NCI-H774 (cell line): ENCODE results near the gene SDHAF1.
"Not testable (repeated sequence)": the region's sequence is repeated elsewhere in the genome, so short reads cannot be mapped to it uniquely, and the experiment has no call there.

ENCODE experiments used
- DNase-seq: peaks from one replicate; lab custom pipeline; 2025; lab: John Stamatoyannopoulos, UW

Gene SDHAF1

GRCh38 chr19:36019061-36019670 lies 24.2 kb downstream of the SDHAF1 start:
- DNase-seq, result no peak

GRCh38 chr19:36023432-36023831 lies 28.4 kb downstream of the SDHAF1 start:
- DNase-seq, result no peak

GRCh38 chr19:36025541-36025940 lies 30.6 kb downstream of the SDHAF1 start:
- DNase-seq, result no peak

- DNase-seq, result no peak
Measured at GRCh38 chr19:36026091-36026876, 31.3 kb downstream of the SDHAF1 start.

GRCh38 chr19:36027696-36028095 lies 32.7 kb downstream of the SDHAF1 start:
- DNase-seq, result no peak

GRCh38 chr19:36028313-36029041 lies 33.5 kb downstream of the SDHAF1 start:
- no peak for DNase-seq

- DNase-seq, result no peak
Measured at GRCh38 chr19:36030264-36031148, 35.5 kb downstream of the SDHAF1 start.

- no peak for DNase-seq
Measured at GRCh38 chr19:36031308-36031707, 36.3 kb downstream of the SDHAF1 start.

- peak; percentile 16 for DNase-seq
Measured at GRCh38 chr19:36032251-36033104, 37.5 kb downstream of the SDHAF1 start, which contains the start of gene CLIP3. CLIP3 (minus strand) TSS chr19:36032873; CDS start chr19:36032357, 516 bp downstream.

- DNase-seq, result no peak
Measured at GRCh38 chr19:36040495-36040894, 45.5 kb downstream of the SDHAF1 start.

- DNase-seq, result not testable (repeated sequence)
Measured at GRCh38 chr19:36041092-36041491, 46.1 kb downstream of the SDHAF1 start.

GRCh38 chr19:36041831-36042230 lies 46.8 kb downstream of the SDHAF1 start:
- no peak for DNase-seq

GRCh38 chr19:36043952-36044351 lies 49.0 kb downstream of the SDHAF1 start:
- DNase-seq, result no peak
